Bronchial epithelial cell (primary cell): ENCODE results near the gene STAT4. TPM values are rescaled to one million over a fixed set of nuclear protein-coding genes. Genes with fewer than 3 reads are reported as not detected.

Experiments used
- DNase-seq: peaks from one replicate; pipeline ENCODE4 v3.0.0-alpha.2; 2010; ENCODE audit warnings: low read depth
- FAIRE-seq: peaks from 2 replicates; lab custom pipeline; 2011; peaks lifted over from hg19 to GRCh38; lab: Jason Lieb, UNC
- H3K27me3 ChIP-seq: 2 replicates; pipeline ENCODE4 v1.5.1; 2011; ENCODE audit warnings: low read length; ENCODE audit not compliant: control insufficient read depth, insufficient read depth
- H3K36me3 ChIP-seq: 2 replicates; pipeline ENCODE4 v1.5.1; 2011; ENCODE audit warnings: low read length; ENCODE audit not compliant: control insufficient read depth, insufficient read depth
- H3K4me3 ChIP-seq: 2 replicates; pipeline ENCODE4 v1.5.1; 2011; ENCODE audit warnings: mild to moderate bottlenecking, low read depth, low read length, control low read depth
- total RNA-seq: library from RNA; depleted of rRNA; stranded (reverse); fragments of >200 nt; gene quantifications from 2 replicates; pipeline ENCODE4 v1.2.1, GENCODE V29; 2014
- TF ChIP-seq, protein P1 (sequence below): IDR thresholded peaks from 2 replicates; pipeline ENCODE4 v1.5.1; 2011; ENCODE audit warnings: mild to moderate bottlenecking, moderate library complexity, low read length, control low read depth, inconsistent platforms; ENCODE audit not compliant: insufficient read depth, severe bottlenecking

STAT4 gene
- total RNA-seq, 1 donor from 2014 or later, result 7.1 TPM

GRCh38 chr2:191030521-191031154, 120.2 kb downstream of the STAT4 start:
- Histone ChIP-seq H3K27me3 (no peaks in the 10 kb centered on the region), H3K4me3 (no peak overlapping the region), H3K36me3 (peaks cover 1% of the 10 kb centered on the region)
- DNase-seq, result peak; percentile 63
- peak; percentile 18 for FAIRE-seq
- TF ChIP-seq, protein P1, sequence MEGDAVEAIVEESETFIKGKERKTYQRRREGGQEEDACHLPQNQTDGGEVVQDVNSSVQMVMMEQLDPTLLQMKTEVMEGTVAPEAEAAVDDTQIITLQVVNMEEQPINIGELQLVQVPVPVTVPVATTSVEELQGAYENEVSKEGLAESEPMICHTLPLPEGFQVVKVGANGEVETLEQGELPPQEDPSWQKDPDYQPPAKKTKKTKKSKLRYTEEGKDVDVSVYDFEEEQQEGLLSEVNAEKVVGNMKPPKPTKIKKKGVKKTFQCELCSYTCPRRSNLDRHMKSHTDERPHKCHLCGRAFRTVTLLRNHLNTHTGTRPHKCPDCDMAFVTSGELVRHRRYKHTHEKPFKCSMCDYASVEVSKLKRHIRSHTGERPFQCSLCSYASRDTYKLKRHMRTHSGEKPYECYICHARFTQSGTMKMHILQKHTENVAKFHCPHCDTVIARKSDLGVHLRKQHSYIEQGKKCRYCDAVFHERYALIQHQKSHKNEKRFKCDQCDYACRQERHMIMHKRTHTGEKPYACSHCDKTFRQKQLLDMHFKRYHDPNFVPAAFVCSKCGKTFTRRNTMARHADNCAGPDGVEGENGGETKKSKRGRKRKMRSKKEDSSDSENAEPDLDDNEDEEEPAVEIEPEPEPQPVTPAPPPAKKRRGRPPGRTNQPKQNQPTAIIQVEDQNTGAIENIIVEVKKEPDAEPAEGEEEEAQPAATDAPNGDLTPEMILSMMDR, result peak; percentile 65

DNA sequence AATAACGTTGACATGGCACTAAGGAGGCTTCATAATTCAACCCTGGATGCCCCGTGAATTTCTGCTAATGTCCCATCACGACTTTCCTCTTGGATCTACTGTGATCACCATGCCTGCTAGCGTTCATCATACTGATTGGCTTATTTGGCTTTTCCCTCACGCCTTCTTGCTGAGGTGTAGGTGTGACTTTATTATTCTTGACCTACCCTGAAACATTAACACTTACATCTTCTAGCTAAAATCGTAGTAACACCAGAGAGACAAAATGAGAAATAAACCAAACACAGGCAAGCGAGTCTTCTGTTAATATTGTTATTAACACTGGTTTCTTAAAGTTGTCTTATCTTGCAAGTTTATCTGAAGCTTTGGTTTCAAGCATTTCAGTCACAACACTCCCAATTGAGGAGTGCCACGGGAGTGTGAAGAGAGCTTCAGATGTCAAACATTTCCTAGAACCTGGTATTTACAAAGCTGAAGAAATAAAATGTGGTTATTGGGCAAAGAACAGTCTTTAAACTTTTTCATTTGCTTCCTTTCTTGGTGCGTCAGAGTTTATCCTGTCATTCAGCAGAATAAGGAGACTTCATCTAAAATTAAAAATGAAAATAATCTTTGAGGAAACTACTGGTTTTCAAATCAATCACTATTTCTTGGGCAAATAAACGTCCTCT, 121.4 kb downstream of the STAT4 start:
- DNase-seq (no peak), FAIRE-seq (no peak)
- Histone ChIP-seq H3K36me3 (peaks cover 1% of the 10 kb centered on the region), H3K4me3 (no peak overlapping the region), H3K27me3 (no peaks in the 10 kb centered on the region)
- TF ChIP-seq, protein P1, result no peak

- DNase-seq, result no peak
- H3K36me3 ChIP-seq, result peaks cover 1% of the 10 kb centered on the region
- TF ChIP-seq, protein P1, result no peak
- H3K27me3 ChIP-seq, result no peaks in the 10 kb centered on the region
- FAIRE-seq, result no peak
- no peak overlapping the region for H3K4me3 ChIP-seq
Measured at GRCh38 chr2:191026377-191026776, 124.4 kb downstream of the STAT4 start.

DNA sequence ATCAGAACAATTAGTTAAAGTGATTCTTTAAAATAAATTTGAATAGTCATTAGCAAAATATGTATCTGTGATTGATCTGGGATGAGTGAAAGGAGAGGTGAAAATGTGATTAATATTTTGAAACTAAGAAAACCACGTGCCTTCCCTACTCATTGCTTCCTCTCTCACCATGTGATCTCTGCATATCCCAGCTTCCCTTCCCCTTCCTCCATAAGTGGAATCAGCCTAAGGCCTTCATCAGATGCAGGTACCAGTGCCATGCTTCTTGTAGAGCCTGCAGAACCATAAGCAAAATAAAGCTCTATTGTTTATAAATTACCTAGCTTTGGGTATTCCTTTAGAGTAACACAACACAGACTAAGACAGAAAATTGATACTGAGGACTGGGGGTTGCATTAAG, 125.7 kb downstream of the STAT4 start:
- Histone ChIP-seq H3K36me3 (peaks cover 1% of the 10 kb centered on the region), H3K27me3 (no peaks in the 10 kb centered on the region), H3K4me3 (no peak overlapping the region)
- TF ChIP-seq, protein P1, result no peak
- FAIRE-seq (no peak), DNase-seq (no peak)

DNA sequence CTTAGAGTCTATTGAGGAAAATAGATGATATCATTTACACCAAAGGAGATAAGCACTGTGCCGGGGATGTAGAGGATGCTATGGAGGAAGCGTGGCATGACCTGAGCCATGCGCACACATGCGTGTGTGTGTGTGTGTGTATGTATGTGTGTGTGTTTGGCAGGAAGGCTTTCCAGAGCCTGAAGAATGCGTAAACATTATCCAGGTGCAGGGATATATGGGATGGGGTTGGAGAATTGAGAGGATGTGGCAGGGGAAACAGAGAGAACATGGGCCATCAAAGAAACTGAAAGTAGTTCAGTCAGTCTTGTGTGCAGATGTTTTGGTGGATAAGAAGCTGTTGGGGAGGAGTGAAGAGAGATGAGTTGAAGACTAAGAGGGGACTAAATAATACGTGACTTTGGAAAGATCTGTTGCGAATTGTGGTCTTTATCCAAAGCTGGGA, 127.5 kb downstream of the STAT4 start:
- H3K36me3 ChIP-seq, result no peaks in the 10 kb centered on the region
- no peaks in the 10 kb centered on the region for H3K27me3 ChIP-seq
- no peak overlapping the region for H3K4me3 ChIP-seq
- DNase-seq (no peak), FAIRE-seq (no peak)
- TF ChIP-seq, protein P1, result no peak
